AG10803 (cell line): ENCODE measurements around the gene SSMEM1.

Experiments used
- DNase-seq: peaks from one replicate; pipeline ENCODE4 v3.0.0; 2010; ENCODE audit warnings: low read depth
- H3K4me3 ChIP-seq: 2 replicates; pipeline ENCODE4 v1.5.1; 2011; ENCODE audit warnings: mild to moderate bottlenecking, low read length, control low read depth
- TF ChIP-seq, protein P1 (sequence below): conservative IDR thresholded peaks from 2 replicates; pipeline ENCODE4 v1.5.1; 2011; ENCODE audit warnings: mild to moderate bottlenecking, low read length, control low read depth, inconsistent platforms

Gene SSMEM1

DNA sequence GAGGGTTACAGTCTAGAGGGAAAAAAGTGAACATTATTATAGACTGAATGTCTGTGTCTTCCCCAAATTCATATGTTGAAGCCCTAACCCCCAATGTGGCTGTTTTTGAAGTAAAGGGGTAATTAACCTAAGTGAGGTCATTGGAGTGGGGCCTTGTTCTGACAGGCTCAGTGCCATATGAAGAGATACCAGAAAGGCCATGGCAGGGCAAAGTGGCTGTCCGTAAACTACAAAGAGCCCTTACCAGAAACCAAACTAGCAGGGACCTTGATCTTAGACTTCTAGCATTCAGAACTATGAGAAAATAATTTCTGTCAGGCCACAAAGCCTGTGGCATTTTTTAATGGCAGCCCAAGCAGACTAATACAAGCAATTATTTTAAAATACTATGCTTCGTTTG, 11.2 kb upstream of the SSMEM1 start:
- no peak for DNase-seq
- H3K4me3 ChIP-seq: no peak overlapping the region
- TF ChIP-seq, protein P1, sequence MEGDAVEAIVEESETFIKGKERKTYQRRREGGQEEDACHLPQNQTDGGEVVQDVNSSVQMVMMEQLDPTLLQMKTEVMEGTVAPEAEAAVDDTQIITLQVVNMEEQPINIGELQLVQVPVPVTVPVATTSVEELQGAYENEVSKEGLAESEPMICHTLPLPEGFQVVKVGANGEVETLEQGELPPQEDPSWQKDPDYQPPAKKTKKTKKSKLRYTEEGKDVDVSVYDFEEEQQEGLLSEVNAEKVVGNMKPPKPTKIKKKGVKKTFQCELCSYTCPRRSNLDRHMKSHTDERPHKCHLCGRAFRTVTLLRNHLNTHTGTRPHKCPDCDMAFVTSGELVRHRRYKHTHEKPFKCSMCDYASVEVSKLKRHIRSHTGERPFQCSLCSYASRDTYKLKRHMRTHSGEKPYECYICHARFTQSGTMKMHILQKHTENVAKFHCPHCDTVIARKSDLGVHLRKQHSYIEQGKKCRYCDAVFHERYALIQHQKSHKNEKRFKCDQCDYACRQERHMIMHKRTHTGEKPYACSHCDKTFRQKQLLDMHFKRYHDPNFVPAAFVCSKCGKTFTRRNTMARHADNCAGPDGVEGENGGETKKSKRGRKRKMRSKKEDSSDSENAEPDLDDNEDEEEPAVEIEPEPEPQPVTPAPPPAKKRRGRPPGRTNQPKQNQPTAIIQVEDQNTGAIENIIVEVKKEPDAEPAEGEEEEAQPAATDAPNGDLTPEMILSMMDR: no peak

DNA sequence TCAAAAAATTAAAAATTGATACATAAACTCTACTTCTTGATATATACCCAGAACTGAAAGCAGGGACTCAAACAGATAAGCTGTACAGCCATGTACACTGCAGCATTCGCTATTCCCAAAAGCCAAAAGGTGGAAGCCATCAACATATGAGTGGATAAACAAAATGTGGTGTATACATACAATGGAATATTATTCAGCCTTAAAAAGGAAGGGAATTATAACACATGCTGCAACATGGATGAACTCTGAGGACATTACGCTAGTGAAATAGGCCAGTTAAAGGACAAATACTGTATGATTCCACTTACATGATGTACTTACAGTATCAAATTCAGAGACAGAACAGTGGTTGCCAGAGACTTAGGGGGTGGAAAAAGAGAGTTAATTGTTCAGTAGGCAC, 10.6 kb upstream of the SSMEM1 start:
- TF ChIP-seq, protein P1: no peak
- DNase-seq: no peak

DNA sequence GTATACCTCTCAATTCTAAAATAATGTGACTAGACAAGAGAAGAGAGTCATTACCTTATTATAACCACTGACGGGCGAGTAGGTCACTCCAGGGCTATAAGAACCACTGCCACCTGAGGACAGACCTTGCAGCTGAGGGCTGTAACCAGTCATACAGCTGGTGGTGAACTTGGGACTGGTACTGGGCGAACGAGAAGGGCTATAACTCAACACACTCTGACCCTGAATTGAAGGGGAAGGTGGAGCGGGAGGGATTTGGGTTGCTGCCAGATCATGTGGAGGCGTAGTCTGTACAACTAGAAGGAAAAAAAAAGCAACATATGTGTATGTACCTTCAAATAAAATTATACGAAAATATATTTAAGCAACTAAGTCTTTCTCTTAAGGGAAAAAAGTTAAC, 5.9 kb upstream of the SSMEM1 start:
- H3K4me3 ChIP-seq: no peak overlapping the region
- TF ChIP-seq, protein P1: no peak
- no peak for DNase-seq

More for the DNA sequence above, 10.6 kb upstream of the SSMEM1 start:
- no peak overlapping the region for H3K4me3 ChIP-seq

DNA sequence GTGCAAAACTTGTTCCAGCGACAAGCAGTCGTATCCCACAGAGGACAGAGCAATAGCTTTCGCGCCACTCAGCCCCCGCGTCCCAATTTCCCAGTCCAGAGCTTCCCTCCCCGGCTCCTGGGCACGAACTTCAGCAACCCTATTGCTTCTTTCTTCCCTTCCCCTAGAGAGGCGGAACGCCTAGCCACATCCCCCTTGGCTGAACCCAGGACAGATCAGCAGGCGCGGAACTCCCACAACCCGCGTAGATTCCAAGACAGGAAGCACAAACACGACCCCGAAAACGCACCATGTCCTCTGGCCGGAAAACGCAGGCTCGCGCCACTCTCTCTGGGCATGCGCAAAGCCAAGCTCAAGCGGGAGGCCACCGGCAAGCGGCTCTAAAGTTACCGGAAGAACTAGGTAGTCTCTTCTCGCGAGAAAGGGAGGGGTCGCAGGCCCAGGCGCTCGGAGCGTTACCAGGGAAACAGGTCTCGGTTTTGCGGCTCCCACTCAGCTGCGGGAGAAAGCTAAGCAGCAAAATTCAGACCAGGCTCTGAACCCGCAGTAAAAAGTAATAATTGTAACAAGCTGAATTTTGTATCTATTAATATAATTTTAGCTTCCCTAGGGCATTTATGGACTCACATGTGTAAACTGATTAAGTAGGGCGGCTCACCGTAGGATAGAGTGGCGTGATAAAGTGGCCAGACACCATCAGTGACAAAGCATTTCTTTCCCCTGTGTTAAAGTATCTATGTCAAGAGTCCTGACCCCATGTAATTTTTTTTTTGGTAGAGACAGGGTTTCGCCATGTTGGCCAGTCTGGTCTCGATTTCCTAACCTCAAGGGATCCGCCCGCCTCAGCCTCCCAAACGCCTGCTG, 2.3 kb upstream of the SSMEM1 start, which contains the start of gene TMEM209:
Gene TMEM209, minus strand, starts transcription at position 323 of the 864 bp plus-strand sequence. Its CDS starts 31 bp downstream, at position 292.
- DNase-seq: peak; percentile 95
- TF ChIP-seq, protein P1: no peak

DNA sequence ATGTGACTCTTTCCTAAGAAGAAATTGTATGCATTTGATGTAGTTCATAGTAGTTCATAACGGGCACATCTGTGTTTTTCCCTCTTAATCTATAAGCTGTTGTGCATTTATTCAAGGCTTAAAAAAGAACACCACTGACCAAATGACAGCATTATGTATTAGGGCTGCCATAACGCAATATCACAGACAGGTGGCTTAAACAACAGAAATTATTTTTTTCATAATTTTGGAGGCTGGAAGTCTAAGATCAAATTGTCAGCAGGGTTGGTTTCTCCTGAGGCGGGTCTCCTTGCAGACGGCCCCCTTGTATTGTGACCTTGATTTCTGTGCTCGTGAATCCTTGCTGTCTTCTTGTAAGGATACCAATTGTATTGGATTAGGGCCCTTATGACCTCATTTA, 627 bp upstream of the SSMEM1 start:
- no peak overlapping the region for H3K4me3 ChIP-seq

More for the DNA sequence above, 2.3 kb upstream of the SSMEM1 start, which contains the start of gene TMEM209:
- peak within 1 kb of the TSS; percentile 95 for H3K4me3 ChIP-seq

DNA sequence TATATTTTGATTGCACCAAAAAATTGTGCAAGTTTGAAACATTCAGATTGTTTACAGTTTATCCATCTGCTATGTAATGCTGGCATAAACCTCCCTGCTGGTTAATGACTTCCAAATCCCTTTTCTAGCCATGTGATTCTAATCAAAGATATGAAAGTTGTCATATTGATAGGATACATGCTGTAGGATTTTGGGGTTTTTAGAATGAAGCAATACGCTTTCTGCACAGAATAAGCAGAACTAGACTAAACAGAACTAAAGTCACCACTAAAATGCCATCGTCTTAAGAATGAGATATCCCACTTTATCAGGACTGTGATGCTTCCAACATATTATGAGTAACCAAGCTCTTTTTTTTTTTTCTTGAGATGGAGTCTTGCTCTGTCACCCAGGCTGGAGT, 856 bp downstream of the SSMEM1 start:
- peak; percentile 67 for DNase-seq
- H3K4me3 ChIP-seq: no peak overlapping the region
- TF ChIP-seq, protein P1: no peak

More for the DNA sequence above, 627 bp upstream of the SSMEM1 start:
- TF ChIP-seq, protein P1: no peak
- no peak for DNase-seq
